Transverse colon (tissue), 4 donors: ENCODE measurements around the gene CKM.

ENCODE experiments used
- EP300 ChIP-seq: sonication (generic); formaldehyde crosslinking; IDR thresholded peaks from one replicate; pipeline ENCODE4 v1.6.1; 2017; ENCODE audit warnings: antibody characterized with exemption, low read depth
- POLR2A ChIP-seq: fragments of 450-650 bp; IDR thresholded peaks from one replicate; pipeline ENCODE4 v1.6.1; 2016; ENCODE audit warnings: antibody characterized with exemption, mild to moderate bottlenecking, moderate library complexity
- POLR2AphosphoS5 ChIP-seq, 3 donors: sonication (generic); formaldehyde crosslinking; IDR thresholded peaks; one replicate each; pipeline ENCODE4 v1.6.1; 2016; ENCODE audit warnings: antibody characterized with exemption in 3 of 3
- TF ChIP-seq, protein P1 (sequence below), 5 experiments: fragments of 200-600 bp in 3 of 5; fragments of 450-650 bp in 2 of 5; sonication (generic) in 3 of 5; IDR thresholded peaks; 1 replicate in 2 of 5; 2 replicates in 3 of 5; pipeline ENCODE4 v1.5.1; 2016 to 2017; ENCODE audit warnings: antibody characterized with exemption in 5 of 5, inconsistent platforms in 3 of 5, mild to moderate bottlenecking in 2 of 5, moderate library complexity in 1 of 5

DNA sequence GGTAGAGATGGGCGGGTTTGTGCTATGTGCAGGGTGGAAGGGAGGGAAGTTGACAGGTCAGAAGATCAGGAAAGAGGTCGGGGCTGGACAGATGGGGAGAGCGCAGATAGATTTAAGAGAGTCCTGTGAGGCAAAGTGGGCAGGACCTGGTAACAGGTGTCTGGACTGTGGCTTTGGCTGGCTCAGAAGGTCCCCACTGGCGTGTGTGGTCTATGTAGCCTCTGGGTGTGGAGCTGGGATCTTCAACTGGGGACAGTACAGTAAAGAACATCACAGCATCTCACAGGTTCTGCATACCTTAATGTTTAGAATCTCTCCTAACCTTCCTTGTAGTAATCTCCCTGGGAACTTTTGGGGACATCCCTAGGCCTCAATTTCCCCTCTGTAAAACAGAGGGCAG lies 17.7 kb downstream of the CKM start:
- TF ChIP-seq, protein P1, sequence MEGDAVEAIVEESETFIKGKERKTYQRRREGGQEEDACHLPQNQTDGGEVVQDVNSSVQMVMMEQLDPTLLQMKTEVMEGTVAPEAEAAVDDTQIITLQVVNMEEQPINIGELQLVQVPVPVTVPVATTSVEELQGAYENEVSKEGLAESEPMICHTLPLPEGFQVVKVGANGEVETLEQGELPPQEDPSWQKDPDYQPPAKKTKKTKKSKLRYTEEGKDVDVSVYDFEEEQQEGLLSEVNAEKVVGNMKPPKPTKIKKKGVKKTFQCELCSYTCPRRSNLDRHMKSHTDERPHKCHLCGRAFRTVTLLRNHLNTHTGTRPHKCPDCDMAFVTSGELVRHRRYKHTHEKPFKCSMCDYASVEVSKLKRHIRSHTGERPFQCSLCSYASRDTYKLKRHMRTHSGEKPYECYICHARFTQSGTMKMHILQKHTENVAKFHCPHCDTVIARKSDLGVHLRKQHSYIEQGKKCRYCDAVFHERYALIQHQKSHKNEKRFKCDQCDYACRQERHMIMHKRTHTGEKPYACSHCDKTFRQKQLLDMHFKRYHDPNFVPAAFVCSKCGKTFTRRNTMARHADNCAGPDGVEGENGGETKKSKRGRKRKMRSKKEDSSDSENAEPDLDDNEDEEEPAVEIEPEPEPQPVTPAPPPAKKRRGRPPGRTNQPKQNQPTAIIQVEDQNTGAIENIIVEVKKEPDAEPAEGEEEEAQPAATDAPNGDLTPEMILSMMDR (IDR thresholded peaks at IDR 0.05) = no peak
- TF ChIP-seq EP300 (no peak), POLR2A (no peak), POLR2AphosphoS5 (IDR thresholded peaks at IDR 0.05) (no peak)
